ENCODE results near the gene CHST12.

CHST12 gene

DNA sequence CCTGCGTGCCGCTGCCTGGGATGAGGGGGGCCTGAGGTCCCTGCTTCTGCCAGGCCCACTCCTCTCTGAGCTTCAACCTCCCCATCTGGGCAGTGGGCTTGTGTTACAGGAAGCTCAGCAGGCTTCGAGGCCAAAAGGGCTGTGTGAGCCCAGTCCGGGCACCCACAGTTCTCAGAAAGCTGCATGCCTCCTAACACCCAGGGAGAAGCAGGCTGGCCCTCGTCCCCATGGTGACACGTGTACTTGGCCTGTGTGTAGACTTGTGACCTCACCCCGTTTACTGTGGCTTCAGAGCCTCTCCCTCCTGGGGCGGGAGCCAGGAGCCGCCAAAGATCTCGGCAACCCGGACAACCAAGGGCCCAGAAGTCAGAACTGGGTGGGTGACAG, 75.0 kb downstream of the CHST12 start:
- H3K9me3 Mint-ChIP-seq: no peaks in the 10 kb centered on the region
- H3K4me1 Mint-ChIP-seq (ENCODE audit: low read depth): no peaks in the 10 kb centered on the region
- H3K36me3 Mint-ChIP-seq (ENCODE audit: low read depth): no peaks in the 10 kb centered on the region
- no peak overlapping the region for H3K4me3 Mint-ChIP-seq
- H3K27me3 Mint-ChIP-seq: no peaks in the 10 kb centered on the region
- H3K27ac Mint-ChIP-seq: no peak overlapping the region

DNA sequence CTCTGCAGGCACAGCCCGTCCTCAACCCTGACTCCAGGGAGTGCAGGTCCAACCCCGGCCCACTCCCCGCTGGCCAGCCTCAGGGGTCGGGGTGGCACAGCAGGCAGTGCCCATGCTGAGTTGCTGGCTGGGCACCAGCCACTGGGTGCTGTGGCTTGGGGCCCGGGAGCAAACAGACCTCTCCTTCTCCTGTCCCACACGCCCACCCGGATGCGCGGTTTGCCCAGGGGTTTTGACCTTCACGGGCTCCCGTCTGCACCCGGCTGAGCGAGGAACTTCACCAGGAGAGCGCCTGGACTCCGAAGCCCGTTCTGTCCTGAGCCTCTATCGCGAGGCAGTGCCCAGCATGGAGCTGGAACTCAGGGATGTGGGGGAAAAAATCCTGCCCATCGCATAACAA, 75.4 kb downstream of the CHST12 start:
- no peak overlapping the region for H3K27ac Mint-ChIP-seq
- H3K4me1 Mint-ChIP-seq (ENCODE audit: low read depth): no peaks in the 10 kb centered on the region
- H3K4me3 Mint-ChIP-seq: no peak overlapping the region
- H3K27me3 Mint-ChIP-seq: no peaks in the 10 kb centered on the region
- H3K36me3 Mint-ChIP-seq (ENCODE audit: low read depth): no peaks in the 10 kb centered on the region
- no peaks in the 10 kb centered on the region for H3K9me3 Mint-ChIP-seq

DNA sequence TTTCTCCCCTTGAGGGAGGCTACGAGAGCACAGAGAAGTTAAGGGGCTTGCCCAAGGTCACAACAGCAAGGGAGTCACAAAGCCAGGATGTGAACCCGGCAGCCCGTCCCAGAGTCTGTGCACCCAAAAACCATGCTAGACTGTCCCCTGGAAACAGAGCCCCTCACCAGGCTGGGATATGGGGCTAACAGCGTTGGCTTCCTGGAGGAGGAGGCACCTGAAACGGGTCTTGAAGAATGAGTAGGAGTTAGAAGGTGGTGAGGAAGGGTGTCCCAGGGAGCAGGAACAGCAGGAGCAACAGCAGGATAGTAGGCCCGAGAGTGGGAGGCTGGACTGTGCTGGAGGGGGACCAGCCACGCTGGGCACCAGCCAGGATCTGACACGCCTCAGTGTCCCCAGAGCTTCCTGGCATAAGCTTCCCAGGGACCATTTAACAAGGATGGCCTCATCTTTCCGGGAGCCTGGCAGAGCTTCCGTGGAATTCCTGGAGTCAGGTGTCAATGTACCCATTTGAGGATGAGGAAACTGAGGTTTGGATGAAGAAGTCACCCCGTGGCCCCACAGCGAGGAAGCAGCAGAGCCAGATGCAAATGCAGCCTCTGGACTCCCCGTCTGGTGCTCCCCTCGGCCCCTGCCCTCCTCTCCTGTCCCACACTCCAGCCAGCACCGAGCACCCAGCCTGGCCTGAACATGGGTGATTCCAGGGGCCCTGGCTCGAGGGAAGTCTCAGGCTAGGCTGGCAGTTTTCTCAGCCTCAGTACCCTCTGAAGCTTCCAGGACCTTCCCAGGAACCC, 76.1 kb downstream of the CHST12 start:
- Mint-ChIP-seq H3K27me3 (no peaks in the 10 kb centered on the region), H3K4me1 (ENCODE audit: low read depth) (no peaks in the 10 kb centered on the region), H3K4me3 (no peak overlapping the region), H3K9me3 (no peaks in the 10 kb centered on the region), H3K36me3 (ENCODE audit: low read depth) (no peaks in the 10 kb centered on the region), H3K27ac (no peak overlapping the region)

DNA sequence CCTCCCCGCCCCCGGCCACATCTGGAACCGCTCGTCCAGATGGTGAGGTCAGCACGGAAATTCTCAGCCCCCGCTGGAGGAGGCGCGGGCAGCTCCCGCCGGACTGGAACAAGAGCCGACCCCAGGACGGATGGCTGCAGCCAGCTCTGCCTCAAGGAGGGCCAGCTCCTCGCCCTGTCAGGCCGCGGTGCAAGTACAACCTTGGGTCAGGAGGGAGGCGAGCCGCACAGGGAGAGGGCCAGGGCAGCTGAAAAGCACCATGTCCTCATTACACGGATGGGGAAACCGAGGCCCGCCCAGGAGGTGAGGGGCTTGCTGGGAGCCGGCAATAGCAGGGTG, 76.6 kb downstream of the CHST12 start:
- Mint-ChIP-seq H3K27me3 (no peaks in the 10 kb centered on the region), H3K27ac (no peak overlapping the region), H3K36me3 (ENCODE audit: low read depth) (no peaks in the 10 kb centered on the region)

DNA sequence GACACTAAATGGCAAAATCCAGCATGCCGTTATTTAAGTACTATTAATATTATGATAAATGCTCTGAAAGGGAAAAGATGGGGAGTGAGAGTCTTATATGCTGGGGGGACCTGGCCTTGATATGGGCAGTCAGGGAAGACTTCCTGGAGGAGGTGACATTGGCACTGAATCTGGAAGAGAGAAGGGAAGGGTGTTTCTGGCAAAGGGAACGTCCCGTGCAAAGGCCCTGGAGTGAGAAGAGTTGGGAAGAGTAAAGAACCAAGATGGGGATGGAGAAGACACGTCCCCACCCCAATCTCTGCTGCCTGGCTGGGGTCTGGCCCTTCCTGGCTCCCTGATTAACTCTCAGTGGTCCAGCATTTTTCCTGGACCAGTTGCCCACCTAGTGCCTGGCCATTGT, 77.8 kb downstream of the CHST12 start:
- Mint-ChIP-seq H3K36me3 (ENCODE audit: low read depth) (no peaks in the 10 kb centered on the region), H3K27ac (no peak overlapping the region), H3K4me3 (no peak overlapping the region), H3K4me1 (ENCODE audit: low read depth) (no peaks in the 10 kb centered on the region), H3K9me3 (no peaks in the 10 kb centered on the region), H3K27me3 (no peaks in the 10 kb centered on the region)

More for the DNA sequence above, 76.6 kb downstream of the CHST12 start:
- Mint-ChIP-seq H3K4me1 (ENCODE audit: low read depth) (no peaks in the 10 kb centered on the region), H3K9me3 (no peaks in the 10 kb centered on the region), H3K4me3 (no peak overlapping the region)

DNA sequence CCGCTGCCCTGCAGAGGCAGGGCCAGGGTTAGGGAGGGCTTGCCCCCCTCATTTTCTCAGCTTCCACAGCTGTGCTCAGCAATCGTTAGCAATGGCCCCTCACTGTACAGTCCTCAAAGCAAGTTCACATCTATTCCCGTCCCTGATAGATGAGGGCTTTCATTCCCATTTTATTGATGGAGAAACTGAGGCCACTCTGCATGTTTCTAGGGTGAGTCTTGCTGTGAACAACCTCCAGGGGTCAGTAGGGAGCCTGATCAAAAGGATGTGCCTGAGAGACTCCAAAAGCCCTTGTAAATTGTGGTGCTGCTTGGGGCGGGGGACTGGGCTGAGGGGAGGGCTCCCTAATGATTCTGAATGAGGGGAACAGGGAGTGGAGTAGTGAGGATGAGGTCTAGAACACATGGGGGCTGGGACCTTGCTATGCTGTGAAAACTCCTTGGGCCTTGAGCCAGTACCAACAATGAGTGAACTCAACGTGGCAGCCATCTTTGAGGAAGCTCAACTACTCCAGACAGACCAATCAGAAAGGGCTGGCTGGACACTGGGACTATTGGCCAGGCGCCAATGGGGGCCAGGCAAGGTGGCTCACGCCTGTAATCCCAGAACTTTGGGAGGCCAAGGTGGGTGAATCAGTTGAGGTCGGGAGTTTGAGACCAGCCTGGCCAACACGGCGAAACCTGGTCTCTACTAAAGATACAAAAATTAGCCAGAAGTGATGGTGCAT, 79.5 kb downstream of the CHST12 start:
- no peaks in the 10 kb centered on the region for H3K27me3 Mint-ChIP-seq
- H3K9me3 Mint-ChIP-seq: no peaks in the 10 kb centered on the region
- H3K4me1 Mint-ChIP-seq (ENCODE audit: low read depth): no peaks in the 10 kb centered on the region
- no peak overlapping the region for H3K4me3 Mint-ChIP-seq
- no peak overlapping the region for H3K27ac Mint-ChIP-seq
- H3K36me3 Mint-ChIP-seq (ENCODE audit: low read depth): no peaks in the 10 kb centered on the region

DNA sequence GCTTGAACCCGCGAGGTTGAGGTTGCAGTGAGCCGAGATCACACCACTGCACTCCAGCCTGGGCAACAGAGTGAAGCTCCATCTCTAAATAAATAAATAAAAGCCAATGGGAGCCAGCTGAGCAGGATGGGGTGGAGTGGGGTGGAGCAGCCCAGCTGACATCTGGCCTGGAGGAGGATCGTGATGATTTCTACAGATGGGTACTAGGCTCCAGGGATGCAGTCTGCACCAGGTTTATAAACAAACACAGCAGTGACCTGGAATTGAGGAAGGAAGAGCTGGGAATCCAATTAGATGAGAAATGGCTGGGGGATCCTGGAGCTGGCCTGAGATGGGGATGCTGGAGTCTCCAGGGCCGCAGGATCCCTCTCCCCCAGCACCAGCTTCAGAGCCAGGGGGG, 80.1 kb downstream of the CHST12 start:
- Mint-ChIP-seq H3K36me3 (ENCODE audit: low read depth) (no peaks in the 10 kb centered on the region), H3K27ac (no peak overlapping the region), H3K27me3 (no peaks in the 10 kb centered on the region), H3K4me3 (no peak overlapping the region), H3K4me1 (ENCODE audit: low read depth) (no peaks in the 10 kb centered on the region), H3K9me3 (no peaks in the 10 kb centered on the region)

DNA sequence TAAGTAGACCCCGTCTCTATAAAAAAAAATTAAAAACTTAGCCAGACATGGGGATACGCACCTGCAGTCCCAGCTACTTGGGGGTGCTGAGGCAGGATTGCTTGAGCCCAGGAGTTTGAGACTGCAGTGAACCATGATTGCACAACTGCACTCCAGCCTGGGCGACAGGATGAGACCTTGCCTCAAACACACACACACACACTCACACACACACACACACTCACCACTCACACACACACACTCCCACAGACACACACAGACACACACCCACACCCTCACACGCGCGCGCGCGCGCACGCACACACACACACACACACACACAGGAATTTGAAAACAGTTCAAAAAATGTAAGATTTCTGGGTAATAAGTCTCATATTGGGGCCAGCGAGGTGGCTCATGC, 81.5 kb downstream of the CHST12 start:
- Mint-ChIP-seq H3K36me3 (ENCODE audit: low read depth) (no peaks in the 10 kb centered on the region), H3K27ac (no peak overlapping the region), H3K4me3 (no peak overlapping the region), H3K9me3 (no peaks in the 10 kb centered on the region), H3K4me1 (ENCODE audit: low read depth) (no peaks in the 10 kb centered on the region), H3K27me3 (no peaks in the 10 kb centered on the region)

DNA sequence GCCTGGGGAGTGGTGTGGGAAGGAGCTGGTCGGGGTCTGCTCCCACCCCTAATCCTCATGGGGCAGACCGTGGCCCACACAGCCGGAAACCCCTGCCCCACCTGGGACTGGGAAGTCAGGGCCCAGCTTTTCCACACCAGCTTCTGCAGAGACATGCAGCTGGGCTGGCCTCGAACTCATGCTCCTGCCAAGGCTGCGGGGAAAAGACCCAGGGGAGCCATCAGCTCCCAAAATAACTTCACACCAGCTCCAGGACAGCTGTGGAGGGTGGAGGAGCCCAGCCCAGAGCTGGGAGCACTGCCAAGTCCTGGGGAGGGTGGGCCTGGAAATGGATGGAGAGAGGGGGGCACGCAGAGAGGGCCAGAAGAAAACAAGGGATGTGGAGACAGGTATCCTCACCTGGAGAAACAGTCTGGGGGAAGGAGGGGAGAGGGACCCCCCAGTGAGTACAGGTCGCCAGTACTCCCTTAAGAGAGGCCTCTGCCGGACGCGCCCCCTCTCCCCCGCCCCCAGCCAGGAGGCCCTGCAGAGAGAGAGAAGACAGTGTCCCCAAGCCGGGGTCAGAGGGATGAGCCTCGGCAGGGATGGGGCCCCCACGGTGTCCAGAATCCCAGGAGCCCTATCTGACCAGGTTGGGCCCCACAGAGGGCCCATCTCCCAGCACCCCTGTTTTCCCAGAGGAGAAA, 84.3 kb downstream of the CHST12 start:
- H3K27ac Mint-ChIP-seq: no peak overlapping the region
- H3K27me3 Mint-ChIP-seq: no peaks in the 10 kb centered on the region
- H3K4me1 Mint-ChIP-seq (ENCODE audit: low read depth): no peaks in the 10 kb centered on the region
- H3K4me3 Mint-ChIP-seq: no peak overlapping the region
- peaks cover 8% of the 10 kb centered on the region for H3K9me3 Mint-ChIP-seq
- no peaks in the 10 kb centered on the region for H3K36me3 Mint-ChIP-seq (ENCODE audit: low read depth)

DNA sequence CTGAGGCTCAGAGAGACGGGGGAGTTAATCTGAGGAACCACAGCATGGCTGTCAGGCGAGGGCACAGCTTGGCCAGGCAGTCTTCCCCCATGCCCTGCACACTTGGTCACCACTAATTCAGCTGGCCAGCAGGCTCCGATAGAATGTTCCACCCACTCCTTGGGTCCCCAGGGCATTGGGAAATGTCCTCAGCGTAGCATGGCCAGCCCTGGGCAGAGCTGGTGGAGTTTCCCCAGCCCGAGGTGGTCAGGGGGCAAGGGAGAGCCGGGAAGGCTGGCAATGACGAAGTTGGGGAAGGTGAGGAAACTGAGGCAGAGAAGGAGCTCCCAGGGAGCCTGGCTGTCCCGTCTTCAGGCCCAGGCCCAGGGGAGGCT, 84.8 kb downstream of the CHST12 start:
- no peaks in the 10 kb centered on the region for H3K36me3 Mint-ChIP-seq (ENCODE audit: low read depth)
- no peak overlapping the region for H3K27ac Mint-ChIP-seq
- H3K4me1 Mint-ChIP-seq (ENCODE audit: low read depth): no peaks in the 10 kb centered on the region

DNA sequence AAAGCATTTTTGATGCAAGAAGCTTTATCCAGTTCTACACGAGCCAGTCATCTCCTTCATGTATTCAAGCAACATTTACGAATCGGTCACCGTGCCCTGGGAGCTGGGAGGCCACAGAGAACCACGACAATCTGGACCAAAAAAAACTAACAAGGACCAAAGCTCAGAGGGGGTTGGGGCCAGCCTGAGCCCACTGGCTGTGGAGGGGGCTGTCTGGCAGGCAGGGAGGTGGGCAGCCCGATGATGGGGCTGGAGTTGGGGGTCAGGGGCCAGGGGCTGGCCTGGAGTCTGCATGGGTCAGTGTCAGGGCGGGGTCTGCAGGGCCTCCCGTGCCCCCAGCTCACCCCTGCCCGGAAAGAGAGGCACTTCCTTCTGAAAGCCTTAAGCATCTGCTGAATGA, 85.3 kb downstream of the CHST12 start:
- Mint-ChIP-seq H3K4me1 (ENCODE audit: low read depth) (no peaks in the 10 kb centered on the region), H3K36me3 (ENCODE audit: low read depth) (no peaks in the 10 kb centered on the region), H3K9me3 (peaks cover 8% of the 10 kb centered on the region), H3K4me3 (no peak overlapping the region), H3K27me3 (no peaks in the 10 kb centered on the region), H3K27ac (no peak overlapping the region)

More for the DNA sequence above, 84.8 kb downstream of the CHST12 start:
- H3K9me3 Mint-ChIP-seq: peaks cover 8% of the 10 kb centered on the region
- no peak overlapping the region for H3K4me3 Mint-ChIP-seq
- H3K27me3 Mint-ChIP-seq: no peaks in the 10 kb centered on the region

DNA sequence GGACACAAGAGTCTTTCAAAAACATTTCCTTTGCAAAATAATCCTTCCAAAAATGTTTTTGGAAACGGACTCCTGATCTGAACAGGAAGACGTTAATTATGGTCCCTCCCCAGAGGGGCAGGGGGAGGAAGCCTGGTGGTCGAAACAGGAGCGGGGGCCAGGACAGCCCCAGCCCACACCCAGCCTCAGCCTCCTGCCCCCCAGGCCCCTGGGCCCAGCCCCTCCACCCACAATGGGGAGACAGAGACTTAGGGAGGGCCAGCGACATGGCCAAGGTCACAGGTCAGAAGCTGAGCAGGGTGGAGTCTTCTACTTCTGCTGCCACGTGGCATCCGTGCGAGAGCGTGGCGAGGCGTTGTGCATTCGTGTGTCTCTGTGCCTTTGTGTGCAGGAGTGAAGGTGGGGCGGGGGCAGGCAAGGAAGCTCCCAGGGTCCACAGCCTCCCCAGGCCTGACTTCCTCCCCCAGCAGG, 86.8 kb downstream of the CHST12 start:
- Mint-ChIP-seq H3K27ac (no peak overlapping the region), H3K4me1 (ENCODE audit: low read depth) (no peaks in the 10 kb centered on the region), H3K27me3 (no peaks in the 10 kb centered on the region), H3K36me3 (ENCODE audit: low read depth) (no peaks in the 10 kb centered on the region), H3K9me3 (peaks cover 8% of the 10 kb centered on the region), H3K4me3 (no peak overlapping the region)

DNA sequence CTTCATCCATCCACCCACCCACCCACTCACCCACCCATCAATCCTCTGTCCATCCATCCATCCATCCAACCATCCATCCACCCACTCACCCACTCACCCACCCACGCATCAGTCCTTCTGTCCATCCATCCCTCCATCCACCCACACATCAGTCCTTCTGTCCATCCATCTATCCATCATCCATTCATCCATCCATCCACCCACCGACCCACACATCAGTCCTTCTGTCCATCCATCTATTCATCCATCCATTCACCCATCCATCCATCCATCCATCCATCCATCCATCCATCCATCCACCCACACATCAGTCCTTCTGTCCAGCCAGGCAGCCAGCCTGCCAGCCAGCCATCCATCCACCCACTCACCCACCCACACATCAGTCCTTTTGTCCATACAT, 88.6 kb downstream of the CHST12 start:
- H3K27me3 Mint-ChIP-seq: no peaks in the 10 kb centered on the region
- H3K4me1 Mint-ChIP-seq (ENCODE audit: low read depth): no peaks in the 10 kb centered on the region
- no peak overlapping the region for H3K4me3 Mint-ChIP-seq
- peaks cover 8% of the 10 kb centered on the region for H3K9me3 Mint-ChIP-seq
- no peaks in the 10 kb centered on the region for H3K36me3 Mint-ChIP-seq (ENCODE audit: low read depth)
- no peak overlapping the region for H3K27ac Mint-ChIP-seq

DNA sequence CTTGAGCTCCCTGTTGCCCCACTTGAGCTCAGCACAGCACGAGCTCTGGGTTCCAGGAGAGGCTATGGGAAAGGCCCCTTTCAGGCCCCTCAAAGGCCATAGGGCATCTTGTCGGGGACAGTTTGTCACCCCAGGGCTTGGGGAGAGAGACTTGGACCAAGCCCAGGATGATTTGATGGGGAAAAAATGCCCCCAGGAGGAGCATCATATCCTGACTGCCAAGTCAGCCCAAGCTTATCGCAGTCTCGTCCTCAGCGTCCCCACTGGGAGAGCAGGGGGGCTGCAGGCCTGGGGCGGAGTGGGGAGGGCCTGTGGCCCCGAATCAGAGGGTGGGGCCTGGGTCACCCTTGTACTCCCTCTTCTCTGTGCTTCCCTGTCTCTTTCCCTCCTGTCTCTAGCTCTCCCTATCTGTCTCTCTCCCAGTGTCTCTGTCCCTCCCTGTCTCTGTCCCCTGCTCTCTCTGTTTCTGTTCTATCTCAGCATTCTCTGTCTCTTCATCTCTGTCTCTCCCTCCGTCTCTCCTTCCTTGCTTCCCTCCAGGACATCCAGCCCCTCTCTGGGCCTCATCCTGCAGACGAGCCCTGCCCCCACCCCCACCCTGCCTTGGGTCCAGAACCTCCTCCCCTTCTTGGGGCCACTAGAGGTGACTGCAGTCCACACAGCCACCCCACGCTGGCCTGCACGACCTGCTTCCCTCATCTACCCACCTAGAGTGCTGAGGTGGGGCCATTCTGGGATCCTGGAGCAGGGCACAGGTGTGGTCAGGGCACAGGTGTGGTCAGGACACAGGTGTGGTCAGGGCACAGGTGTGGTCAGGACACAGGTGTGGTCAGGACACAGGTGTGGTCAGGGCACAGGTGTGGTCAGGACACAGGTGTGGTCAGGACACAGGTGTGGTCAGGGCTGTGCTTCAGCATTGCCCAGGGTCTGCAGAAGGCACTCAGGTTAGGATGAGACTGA, 90.1 kb downstream of the CHST12 start:
- Mint-ChIP-seq H3K4me1 (ENCODE audit: low read depth) (no peaks in the 10 kb centered on the region), H3K36me3 (ENCODE audit: low read depth) (no peaks in the 10 kb centered on the region), H3K27me3 (no peaks in the 10 kb centered on the region), H3K4me3 (no peak overlapping the region), H3K27ac (no peak overlapping the region), H3K9me3 (peaks cover 8% of the 10 kb centered on the region)

All from stimulated activated naive CD8-positive, alpha-beta T cell treated with anti-CD3 and anti-CD28 coated beads, Interleukin-15, Interleukin-2, amounts not matched to agents 100 ng/mL and 50 ng/mL, for 24 hours (primary cell).